WTC11 (cell line): Measurements from ENCODE around the gene TMEM30B. TPM values are rescaled to one million over a fixed set of nuclear protein-coding genes. Genes with fewer than 3 reads are reported as not detected.
A peak's percentile ranks its signal among the peaks of the same experiment; 100 is the strongest.

Experiments
- ATAC-seq: fragments of 200-7000 bp; cut with Tn5 transposase; 2 replicates; pipeline ENCODE4 v1.10.0; 2021; ENCODE audit warnings: mild to moderate bottlenecking, moderate library complexity
- CTCF ChIA-PET: fragments of 300-600 bp; sonication (Branson Sonifier 250); formaldehyde crosslinking; loops from one replicate; lab custom pipeline; 2021; ENCODE audit warnings: antibody characterized with exemption; lab: Charles Lee
- POLR2A ChIA-PET: fragments of 350-600 bp; sonication (Branson Sonifier 250); formaldehyde crosslinking; loops from one replicate; lab custom pipeline; 2021; ENCODE audit warnings: antibody characterized with exemption; lab: Charles Lee
- DNase-seq: peaks from one replicate; pipeline ENCODE4 v3.0.0; 2021; ENCODE audit warnings: low spot score
- H3K27ac Mint-ChIP-seq: 2 replicates; pipeline ENCODE4 v1.8.0; 2021; ENCODE audit warnings: mixed read lengths
- H3K27me3 Mint-ChIP-seq: 2 replicates; pipeline ENCODE4 v1.8.0; 2021; ENCODE audit warnings: low read depth, mild to moderate bottlenecking, moderate library complexity, mixed read lengths
- H3K36me3 Mint-ChIP-seq: 2 replicates; pipeline ENCODE4 v1.8.0; 2021; ENCODE audit warnings: mixed read lengths
- H3K4me1 Mint-ChIP-seq: 2 replicates; pipeline ENCODE4 v1.8.0; 2022; ENCODE audit warnings: mixed read lengths
- H3K4me3 Mint-ChIP-seq: 2 replicates; pipeline ENCODE4 v1.8.0; 2021; ENCODE audit warnings: mild to moderate bottlenecking, moderate library complexity, mixed read lengths
- H3K9me3 Mint-ChIP-seq: 2 replicates; pipeline ENCODE4 v1.8.0; 2021; ENCODE audit warnings: mixed read lengths
- AR ChIP-seq: fragments of 250-450 bp; sonication (Bioruptor Pico); IDR thresholded peaks from 2 replicates; pipeline ENCODE4 v1.9.0; 2021; ENCODE audit warnings: mild to moderate bottlenecking
- ARID4B ChIP-seq: sonication (generic); formaldehyde crosslinking; IDR thresholded peaks from 2 replicates; pipeline ENCODE4 v1.8.0; 2023; ENCODE audit warnings: missing genetic modification reagents, mild to moderate bottlenecking, borderline replicate concordance
- CDX4 ChIP-seq: fragments of 250-450 bp; sonication (Bioruptor Pico); IDR thresholded peaks from 2 replicates; pipeline ENCODE4 v1.9.0; 2021; ENCODE audit warnings: moderate library complexity, mild to moderate bottlenecking, inconsistent platforms, borderline replicate concordance
- E2F1 ChIP-seq: sonication (generic); formaldehyde crosslinking; IDR thresholded peaks from 2 replicates; pipeline ENCODE4 v1.8.0; 2022; ENCODE audit warnings: mild to moderate bottlenecking, missing genetic modification reagents
- E2F4 ChIP-seq: sonication (generic); formaldehyde crosslinking; IDR thresholded peaks from 2 replicates; pipeline ENCODE4 v1.8.1; 2022; ENCODE audit warnings: low read depth, mild to moderate bottlenecking, moderate library complexity, missing genetic modification reagents, borderline replicate concordance
- E2F5 ChIP-seq: sonication (generic); formaldehyde crosslinking; IDR thresholded peaks from 2 replicates; pipeline ENCODE4 v1.8.1; 2022; ENCODE audit warnings: mild to moderate bottlenecking, moderate library complexity, missing genetic modification reagents
- EMX1 ChIP-seq: fragments of 250-450 bp; sonication (Bioruptor Pico); IDR thresholded peaks from 2 replicates; pipeline ENCODE4 v1.8.0; 2021; ENCODE audit warnings: mild to moderate bottlenecking
- FOXP1 ChIP-seq: sonication (generic); formaldehyde crosslinking; IDR thresholded peaks from 2 replicates; pipeline ENCODE4 v1.8.0; 2022; ENCODE audit warnings: missing genetic modification reagents, mild to moderate bottlenecking, moderate library complexity, borderline replicate concordance
- IRF1 ChIP-seq: sonication (generic); formaldehyde crosslinking; IDR thresholded peaks from 2 replicates; pipeline ENCODE4 v1.8.0; 2023; ENCODE audit warnings: missing genetic modification reagents
- KAT7 ChIP-seq: sonication (generic); formaldehyde crosslinking; IDR thresholded peaks from 2 replicates; pipeline ENCODE4 v1.8.1; 2023; ENCODE audit warnings: missing genetic modification reagents, mild to moderate bottlenecking, borderline replicate concordance
- MLX ChIP-seq: sonication (generic); formaldehyde crosslinking; IDR thresholded peaks from 2 replicates; pipeline ENCODE4 v1.8.1; 2023; ENCODE audit warnings: mild to moderate bottlenecking, missing genetic modification reagents, moderate library complexity
- NR2C2 ChIP-seq: sonication (generic); formaldehyde crosslinking; IDR thresholded peaks from 2 replicates; pipeline ENCODE4 v1.8.0; 2022; ENCODE audit warnings: mild to moderate bottlenecking, missing genetic modification reagents
- OVOL2 ChIP-seq: fragments of 250-450 bp; sonication (Bioruptor Pico); IDR thresholded peaks from 2 replicates; pipeline ENCODE4 v1.9.0; 2021; ENCODE audit warnings: mild to moderate bottlenecking, borderline replicate concordance
- RELA ChIP-seq: sonication (generic); formaldehyde crosslinking; IDR thresholded peaks from 2 replicates; pipeline ENCODE4 v1.8.1; 2022; ENCODE audit warnings: missing genetic modification reagents, mild to moderate bottlenecking, borderline replicate concordance
- SMAD4 ChIP-seq: sonication (generic); formaldehyde crosslinking; IDR thresholded peaks from 2 replicates; pipeline ENCODE4 v1.8.0; 2022; ENCODE audit warnings: mild to moderate bottlenecking, missing genetic modification reagents
- SOX15 ChIP-seq: fragments of 250-450 bp; sonication (Bioruptor Pico); IDR thresholded peaks from 2 replicates; pipeline ENCODE4 v1.9.0; 2021; ENCODE audit warnings: mild to moderate bottlenecking
- TEAD1 ChIP-seq: sonication (generic); formaldehyde crosslinking; IDR thresholded peaks from 2 replicates; pipeline ENCODE4 v1.8.0; 2022; ENCODE audit warnings: mild to moderate bottlenecking, missing genetic modification reagents
- TEAD4 ChIP-seq: sonication (generic); formaldehyde crosslinking; IDR thresholded peaks from 2 replicates; pipeline ENCODE4 v1.8.0; 2022; ENCODE audit warnings: mild to moderate bottlenecking, missing genetic modification reagents
- ZNF425 ChIP-seq: fragments of 250-450 bp; sonication (Bioruptor Pico); conservative IDR thresholded peaks from 2 replicates; pipeline ENCODE4 v1.9.0; 2021; ENCODE audit warnings: mild to moderate bottlenecking
- total RNA-seq: library from RNA; stranded (reverse); gene quantifications from 3 replicates; pipeline ENCODE4 v1.2.3, GENCODE V29; 2021

The TMEM30B gene
- total RNA-seq, 1 experiment from 2014 or later = 17.8 TPM

- no peak for TF ChIP-seq E2F5 (CRISPR knock-in tag)
- TF ChIP-seq ZNF425 (CRISPR knock-in tag) = no peak
- TF ChIP-seq E2F4 (CRISPR knock-in tag) = peak; percentile 63; the same call in 1 of the 2 replicates
- 0 out of 2 replicates have a peak, but pooled peaks have one; percentile 84 for TF ChIP-seq FOXP1 (CRISPR knock-in tag)
- TF ChIP-seq AR (CRISPR knock-in tag) = no peak
- 0 out of 2 replicates have a peak, but pooled peaks have one; percentile 19 for TF ChIP-seq MLX (CRISPR knock-in tag)
- peak; percentile 95; the same call in 1 of the 2 replicates for TF ChIP-seq ARID4B (CRISPR knock-in tag)
- no peak for TF ChIP-seq TEAD4
- no peak for TF ChIP-seq OVOL2 (CRISPR knock-in tag)
Measured at GRCh38 chr14:61280526-61281185, 482 bp downstream of the TMEM30B start (continued).

- Mint-ChIP-seq H3K4me1 (peaks cover 20% of the 10 kb centered on the region), H3K27ac (no peak overlapping the region), H3K9me3 (no peaks in the 10 kb centered on the region), H3K27me3 (peaks cover 21% of the 10 kb centered on the region), H3K4me3 (peak overlapping the region; percentile 82), H3K36me3 (no peaks in the 10 kb centered on the region)
- CTCF ChIA-PET = interaction anchor here (0.8 to 2.3 kb wide), 7 partner anchors 10 to 948 kb away, joined by 3 to 9 read pairs (median 6); no protein-coding TSS in a partner anchor
- DNase-seq (no peak), ATAC-seq (no peak)
- POLR2A ChIA-PET = interaction anchor here (0.7 kb wide), 1 partner anchor 578 kb away, joined by 4 read pairs; no protein-coding TSS in a partner anchor
- peak; percentile 73; the same call in 1 of the 2 replicates for TF ChIP-seq KAT7
- no peak for TF ChIP-seq EMX1
- no peak for TF ChIP-seq IRF1 (CRISPR knock-in tag)
- 0 out of 2 replicates have a peak, but pooled peaks have one; percentile 15 for TF ChIP-seq RELA
- TF ChIP-seq SMAD4 (CRISPR knock-in tag) = no peak
- no peak for TF ChIP-seq NR2C2 (CRISPR knock-in tag)
- TF ChIP-seq TEAD1 (CRISPR knock-in tag) = 0 out of 2 replicates have a peak, but pooled peaks have one; percentile 14
- TF ChIP-seq E2F1 (CRISPR knock-in tag) = no peak
- TF ChIP-seq CDX4 (CRISPR knock-in tag) = no peak
- no peak for TF ChIP-seq SOX15 (CRISPR knock-in tag)
Measured at GRCh38 chr14:61280092-61280525, 1.0 kb downstream of the TMEM30B start.
